LNCaP clone FGC (cell line): ENCODE results near the gene ERG.

Experiments
- DNase-seq: peaks from one replicate; pipeline ENCODE4 v3.0.0-alpha.2; 2011; ENCODE audit warnings: low read depth
- H3K4me3 ChIP-seq: 2 replicates; pipeline ENCODE4 v1.5.1; 2011; ENCODE audit warnings: mild to moderate bottlenecking, low read depth, low read length, control low read depth
- TF ChIP-seq, protein P1 (sequence below): IDR thresholded peaks from 2 replicates; pipeline ENCODE4 v1.5.1; 2012; ENCODE audit warnings: mild to moderate bottlenecking; ENCODE audit not compliant: control insufficient read depth, insufficient read depth; ENCODE audit errors: extremely low read depth

Gene ERG

DNA sequence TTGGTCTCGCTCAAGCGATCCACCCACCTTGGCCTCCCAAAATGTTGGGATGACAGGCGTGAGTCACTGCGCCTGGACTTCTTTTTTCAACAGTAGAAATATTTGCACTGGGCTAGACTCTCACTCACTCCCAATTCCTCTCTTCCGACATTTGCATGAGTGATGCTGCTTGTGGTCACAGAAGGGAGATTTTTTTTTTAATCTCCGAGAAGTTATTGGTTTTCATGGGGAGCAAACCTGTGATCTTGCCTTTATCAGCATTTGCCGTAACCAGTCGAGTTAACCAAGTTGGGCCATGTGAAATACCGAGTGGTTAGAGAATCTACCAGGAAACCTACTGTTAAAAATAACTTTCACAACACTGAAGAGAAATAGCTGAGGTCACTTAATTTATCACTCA, 21.1 kb downstream of the ERG start:
- H3K4me3 ChIP-seq = no peak overlapping the region
- no peak for DNase-seq

DNA sequence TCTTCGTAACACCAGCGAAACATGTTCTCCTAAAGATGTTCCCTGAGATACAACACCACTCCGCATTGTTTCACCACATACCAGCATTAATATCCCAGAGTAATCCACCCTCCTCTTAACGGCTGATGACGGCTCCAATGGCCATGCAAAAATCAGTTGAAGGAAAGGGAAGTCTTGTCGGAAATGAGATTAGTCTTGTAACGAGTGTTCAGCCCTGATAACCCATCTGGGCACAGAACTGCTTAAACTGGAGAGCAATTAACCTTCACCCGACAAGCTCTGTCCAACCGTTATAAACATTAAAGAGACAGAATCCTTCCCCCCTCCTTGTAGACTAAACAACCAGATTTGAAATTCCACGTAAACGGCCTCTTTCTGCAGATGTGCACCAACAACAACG, 21.9 kb downstream of the ERG start:
- H3K4me3 ChIP-seq = no peak overlapping the region
- TF ChIP-seq, protein P1, sequence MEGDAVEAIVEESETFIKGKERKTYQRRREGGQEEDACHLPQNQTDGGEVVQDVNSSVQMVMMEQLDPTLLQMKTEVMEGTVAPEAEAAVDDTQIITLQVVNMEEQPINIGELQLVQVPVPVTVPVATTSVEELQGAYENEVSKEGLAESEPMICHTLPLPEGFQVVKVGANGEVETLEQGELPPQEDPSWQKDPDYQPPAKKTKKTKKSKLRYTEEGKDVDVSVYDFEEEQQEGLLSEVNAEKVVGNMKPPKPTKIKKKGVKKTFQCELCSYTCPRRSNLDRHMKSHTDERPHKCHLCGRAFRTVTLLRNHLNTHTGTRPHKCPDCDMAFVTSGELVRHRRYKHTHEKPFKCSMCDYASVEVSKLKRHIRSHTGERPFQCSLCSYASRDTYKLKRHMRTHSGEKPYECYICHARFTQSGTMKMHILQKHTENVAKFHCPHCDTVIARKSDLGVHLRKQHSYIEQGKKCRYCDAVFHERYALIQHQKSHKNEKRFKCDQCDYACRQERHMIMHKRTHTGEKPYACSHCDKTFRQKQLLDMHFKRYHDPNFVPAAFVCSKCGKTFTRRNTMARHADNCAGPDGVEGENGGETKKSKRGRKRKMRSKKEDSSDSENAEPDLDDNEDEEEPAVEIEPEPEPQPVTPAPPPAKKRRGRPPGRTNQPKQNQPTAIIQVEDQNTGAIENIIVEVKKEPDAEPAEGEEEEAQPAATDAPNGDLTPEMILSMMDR = no peak

More for the DNA sequence above, 21.1 kb downstream of the ERG start:
- TF ChIP-seq, protein P1 = no peak

DNA sequence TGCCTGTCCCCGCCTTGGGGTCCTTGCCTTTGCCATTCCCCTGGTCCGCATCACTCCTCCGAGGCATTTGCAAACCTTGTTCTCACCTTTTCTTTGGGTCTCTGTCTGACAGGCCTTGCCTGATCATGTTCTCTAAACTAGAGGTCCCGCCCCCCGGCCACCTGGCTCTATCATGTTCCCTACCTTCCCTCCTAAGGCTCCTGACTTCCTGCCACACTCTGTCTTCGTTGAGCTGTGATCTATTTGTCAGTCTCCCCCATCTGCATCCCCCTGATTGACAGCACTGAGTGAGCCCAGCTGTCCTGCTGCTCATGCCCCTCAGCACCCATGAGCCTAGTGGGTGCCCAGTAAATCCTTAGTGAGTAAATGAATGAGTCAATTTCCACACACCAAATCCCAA, 22.8 kb downstream of the ERG start:
- no peak overlapping the region for H3K4me3 ChIP-seq
- no peak for DNase-seq
- TF ChIP-seq, protein P1 = no peak

More for the DNA sequence above, 21.9 kb downstream of the ERG start:
- no peak for DNase-seq

DNA sequence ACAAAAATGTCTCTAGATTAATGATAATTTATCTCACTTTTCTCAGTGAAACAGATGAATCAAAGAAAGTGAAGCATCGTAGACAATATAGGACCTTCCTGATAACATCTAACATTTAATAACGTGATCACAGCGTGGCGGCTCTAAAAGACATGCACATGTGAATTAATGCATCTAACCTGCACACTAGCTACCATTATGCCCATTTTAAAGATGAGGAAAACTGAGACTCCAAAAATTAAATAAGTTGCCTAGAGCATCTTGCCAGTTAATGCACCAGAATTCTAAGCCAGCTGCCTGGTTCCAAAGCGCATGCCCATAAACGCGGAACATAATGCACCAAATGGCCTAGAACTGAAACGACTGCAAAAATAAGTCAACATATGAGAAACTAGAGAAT, 23.5 kb downstream of the ERG start:
- TF ChIP-seq, protein P1 = no peak
- no peak for DNase-seq

DNA sequence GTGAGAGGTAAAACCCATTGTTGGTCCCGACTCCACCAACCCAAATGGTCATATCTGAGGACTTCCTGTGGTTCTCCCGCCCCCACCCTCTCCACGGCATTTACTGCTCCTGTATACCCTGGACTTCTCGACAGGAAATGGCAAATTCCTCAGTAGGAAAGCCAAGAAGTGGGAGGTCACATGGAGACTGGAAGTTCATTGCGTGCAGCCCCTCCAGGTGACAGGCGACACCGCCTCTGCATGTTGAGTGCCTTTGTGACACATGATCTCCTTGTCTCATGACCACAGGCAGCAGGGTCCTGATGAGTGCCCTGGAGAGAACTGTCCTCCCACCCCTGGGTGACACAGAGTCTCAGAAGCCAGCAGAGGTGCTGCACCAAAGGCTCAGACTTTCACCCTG, 24.2 kb downstream of the ERG start:
- TF ChIP-seq, protein P1 = no peak
- no peak overlapping the region for H3K4me3 ChIP-seq
- DNase-seq = no peak

More for the DNA sequence above, 23.5 kb downstream of the ERG start:
- no peak overlapping the region for H3K4me3 ChIP-seq

DNA sequence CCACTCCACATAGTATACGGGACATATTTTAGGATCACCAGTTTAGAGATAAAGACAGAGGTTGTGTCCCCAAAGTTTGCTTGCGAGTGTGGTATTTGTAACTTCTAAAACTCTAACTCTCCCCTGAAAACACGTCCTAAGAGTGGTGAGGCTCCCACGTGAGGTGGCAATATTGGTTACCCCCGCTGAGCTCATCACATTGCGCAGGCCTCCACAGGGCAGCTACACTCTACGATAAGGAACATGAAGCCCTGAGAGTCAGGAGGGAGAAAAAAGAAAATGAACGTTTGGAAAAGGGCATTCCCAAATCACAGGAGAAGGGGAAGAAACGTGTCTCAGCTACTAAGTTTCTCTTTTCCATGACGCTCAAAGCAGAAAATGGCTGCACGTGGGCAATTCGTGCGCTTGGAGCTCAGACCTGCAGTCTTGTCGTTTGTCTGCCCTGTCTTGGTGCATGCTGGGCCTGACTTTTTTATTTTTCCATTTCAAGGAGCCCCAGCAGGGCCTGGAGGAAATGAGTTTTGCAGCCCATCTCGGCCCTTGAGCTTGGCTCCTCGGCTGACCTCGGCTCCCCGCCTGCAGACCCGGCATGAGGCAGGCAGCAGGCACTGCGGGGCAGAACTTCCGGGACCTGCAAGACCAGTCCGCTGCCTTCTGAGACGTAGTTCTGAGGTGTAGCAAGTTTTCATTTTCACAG, 25.7 kb downstream of the ERG start:
- TF ChIP-seq, protein P1 = no peak
- H3K4me3 ChIP-seq = no peak overlapping the region
- DNase-seq = no peak

DNA sequence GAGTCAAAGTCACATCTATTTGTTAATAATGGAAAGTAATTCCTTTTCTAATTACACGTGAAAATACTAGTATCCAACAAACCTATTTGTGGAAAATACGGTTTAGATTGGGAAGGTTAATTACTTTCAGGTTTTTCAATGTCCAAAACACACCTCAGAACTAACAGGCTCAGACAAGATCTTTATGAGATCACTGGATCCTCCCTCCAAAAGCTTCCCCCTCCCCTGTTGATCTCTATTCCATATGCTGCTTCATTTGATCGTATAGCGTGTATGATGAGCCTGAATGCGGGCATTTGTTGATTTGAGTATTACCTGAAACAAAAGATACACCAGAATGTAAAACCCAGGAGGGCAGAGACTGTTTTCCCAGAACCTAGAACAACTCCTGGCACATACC, 26.5 kb downstream of the ERG start:
- no peak overlapping the region for H3K4me3 ChIP-seq
- TF ChIP-seq, protein P1 = no peak

More for the DNA sequence above, 26.5 kb downstream of the ERG start:
- DNase-seq = no peak
